Measurements from ENCODE around the gene HPCAL4. TPM values are rescaled to one million over a fixed set of nuclear protein-coding genes. Genes with fewer than 3 reads are reported as not detected.

The HPCAL4 gene
- total and polyA plus RNA-seq, 10 of the 15 experiments (the other 5 are each of a cell fraction or from before 2014, with no cell fraction given), result 0.05 to 0.18 (median 0.06) TPM; not detected in 5

- TF ChIP-seq E4F1 (IDR thresholded peaks at IDR 0.05; ENCODE audit: borderline replicate concordance, partially characterized antibody) (no peak), SREBF2 (IDR thresholded peaks at IDR 0.05; ENCODE audit: low read length) (no peak), NFIC (IDR thresholded peaks at IDR 0.05; ENCODE audit: low read depth, low read length) (no peak), SMAD1 (IDR thresholded peaks at IDR 0.05; ENCODE audit: low read depth, partially characterized antibody) (no peak), ESRRA (IDR thresholded peaks at IDR 0.05; ENCODE audit: low read length) (no peak), ELK1 (IDR thresholded peaks at IDR 0.05; ENCODE audit: low read depth, low read length) (no peak), HCFC1 (IDR thresholded peaks at IDR 0.05; ENCODE audit: low read length) (no peak)
These were observed 2.5 kb downstream of the HPCAL4 start (continued) for GRCh38 chr1:39688706-39689105.

- no peak for ATAC-seq
- Histone ChIP-seq H3K9ac (ENCODE audit: control insufficient read depth, insufficient read depth, low read length) (no peak overlapping the region), H3K36me3 (ENCODE audit: control insufficient read depth in 2 of 2, insufficient read depth in 2 of 2, low read length in 1 of 2) (no peaks in the 10 kb centered on the region), H3K27me3 (replicated peaks in 1 of 2; ENCODE audit: control insufficient read depth in 2 of 2, insufficient read depth in 2 of 2, low read length in 1 of 2) (peaks cover 4 to 7% of the 10 kb centered on the region in 2 experiments), H3K4me2 (ENCODE audit: control insufficient read depth, insufficient read depth) (no peak overlapping the region), H3K27ac (ENCODE audit: control insufficient read depth, insufficient read depth) (no peak overlapping the region), H2AFZ (ENCODE audit: control insufficient read depth, low read depth, low read length) (no peak overlapping the region), H4K20me1 (ENCODE audit: control insufficient read depth, insufficient read depth) (no peaks in the 10 kb centered on the region), H3K9me3 (replicated peaks; ENCODE audit: control insufficient read depth, insufficient read depth, low read length) (no peaks in the 10 kb centered on the region), H3K4me3 (no peak overlapping the region), H3K79me2 (ENCODE audit: control insufficient read depth, insufficient read depth, low read length) (no peaks in the 10 kb centered on the region), H3K4me1 (ENCODE audit: control insufficient read depth, insufficient read depth, low read length) (peaks cover 4% of the 10 kb centered on the region; the same call in 1 of the 2 replicates)
- ChIA-PET POLR2A (no interaction called here), SMC1A (ENCODE audit: uncharacterized antibody, unreplicated experiment) (no interaction called here), RAD21 (ENCODE audit: unreplicated experiment) (no interaction called here), CTCF (no interaction called here)
- no peak for DNase-seq (ENCODE audit: low read depth, low spot score)
- intact Hi-C loops (cut with micrococcal nuclease; ENCODE audit: unreplicated experiment) (no loop called here), in situ Hi-C loops (cut with MboI) (no loop called here)
- TF ChIP-seq POU2F2 (IDR thresholded peaks at IDR 0.05; ENCODE audit: borderline replicate concordance, low read depth, low read length) (no peak), POLR2AphosphoS2 (IDR thresholded peaks at IDR 0.05; ENCODE audit: low read depth, low read length) (no peak), RB1 (IDR thresholded peaks at IDR 0.05; ENCODE audit: borderline replicate concordance) (no peak)
- 23% methylated on average over 2 of the region's 2 CpGs for WGBS (ENCODE audit: insufficient coverage, insufficient replicate concordance, low lambda C conversion rate, missing lambda C conversion rate)
- FAIRE-seq, result no peak
- no TSS peak for BruUV-seq (replicated peaks)
These were observed 4.0 kb downstream of the HPCAL4 start for GRCh38 chr1:39687243-39687642.

Data from GM12878 (cell line).